ENCODE measurements around the gene MTPN. TPM values are rescaled to one million over a fixed set of nuclear protein-coding genes. Genes with fewer than 3 reads are reported as not detected.

Gene MTPN
- total RNA-seq, 1 experiment from 2014 or later, result 98.2 TPM

GRCh38 chr7:135993950-135994349 lies 16.8 kb upstream of the MTPN start:
- Histone ChIP-seq H3K27ac (ENCODE audit: insufficient read length, low read depth, low read length) (no peak overlapping the region), H3K4ac (ENCODE audit: low read depth, low read length) (no peak overlapping the region), H4K8ac (replicated peaks; ENCODE audit: insufficient read length, low read depth, low read length) (no peak overlapping the region), H3K4me1 (ENCODE audit: insufficient read depth, low read length) (no peaks in the 10 kb centered on the region), H3T11ph (ENCODE audit: low read length) (no peak overlapping the region), H3K18ac (ENCODE audit: insufficient read length, low read depth, low read length) (no peak overlapping the region), H3K56ac (ENCODE audit: insufficient read length, low read depth, low read length) (no peak overlapping the region), H3K4me2 (ENCODE audit: insufficient read depth, insufficient read length, low read length) (no peak overlapping the region), H3K9ac (ENCODE audit: extremely low read depth, insufficient read length, low read length) (no peak overlapping the region), H3K23me2 (ENCODE audit: insufficient read length, low read depth, low read length, poor library complexity, severe bottlenecking) (no peaks in the 10 kb centered on the region), H4K91ac (ENCODE audit: insufficient read length, low read depth, low read length) (no peak overlapping the region), H3K79me1 (ENCODE audit: insufficient read depth, low read depth, low read length, poor library complexity, severe bottlenecking) (no peaks in the 10 kb centered on the region), H3K27me3 (ENCODE audit: insufficient read depth, low read length) (no peaks in the 10 kb centered on the region), H2BK20ac (ENCODE audit: low read depth, low read length, poor library complexity, severe bottlenecking) (no peak overlapping the region), H2BK15ac (ENCODE audit: low read depth, low read length) (no peak overlapping the region), H2BK5ac (ENCODE audit: insufficient read length, low read length) (no peak overlapping the region), H4K20me1 (ENCODE audit: control insufficient read depth, insufficient read depth, insufficient read length) (no peaks in the 10 kb centered on the region), H2AK5ac (ENCODE audit: insufficient read length, low read length) (no peak overlapping the region), H4K5ac (ENCODE audit: insufficient read length, low read depth, low read length) (no peak overlapping the region), H2BK120ac (ENCODE audit: low read depth, low read length, poor library complexity, severe bottlenecking) (no peak overlapping the region), H2AFZ (ENCODE audit: low read length) (no peak overlapping the region), H3K79me2 (ENCODE audit: insufficient read depth, low read length) (no peaks in the 10 kb centered on the region), H3K23ac (ENCODE audit: insufficient read length, low read depth, low read length) (no peak overlapping the region), H3K9me3 (ENCODE audit: control insufficient read depth, low read depth, low read length) (no peaks in the 10 kb centered on the region), H2BK12ac (ENCODE audit: insufficient read length, low read depth, low read length) (no peak overlapping the region), H3K14ac (ENCODE audit: insufficient read depth, low read length) (no peak overlapping the region)
- H3K27me3 Mint-ChIP-seq (ENCODE audit: low read depth), result no peaks in the 10 kb centered on the region
- TF ChIP-seq CTCF (conservative IDR thresholded peaks at IDR 0.05), result no peak
- no peak overlapping the region for H3K27ac Mint-ChIP-seq
- H3K4me1 Mint-ChIP-seq, result no peaks in the 10 kb centered on the region
- H3K36me3 Mint-ChIP-seq (ENCODE audit: insufficient read depth in 1 of 3, low read depth in 3 of 3), result no peaks in the 10 kb centered on the region
- no CpG with 5 or more reads among the region's 3 CpGs for WGBS (ENCODE audit: extremely low coverage, insufficient read length, low lambda C conversion rate)
- H3K9me3 Mint-ChIP-seq, result peaks cover 0 to 2% of the 10 kb centered on the region in 2 experiments; a peak in 1 of 5 replicates
- H3K4me3 Mint-ChIP-seq, result no peak overlapping the region
- no peak for DNase-seq

Measured in H9 (cell line).